SU-DHL-6 (cell line): ENCODE data around the gene APOL4.

ENCODE experiments used
- CTCF ChIP-seq: fragments of 200-600 bp; sonication (generic); IDR thresholded peaks from one replicate; pipeline ENCODE4 v1.5.1; 2017; ENCODE audit warnings: antibody characterized with exemption, mild to moderate bottlenecking, low read length, moderate library complexity; ENCODE audit not compliant: insufficient read depth, poor library complexity, severe bottlenecking
- EZH2phosphoT487 ChIP-seq: fragments of 200-600 bp; sonication (generic), shearing (Covaris generic); conservative IDR thresholded peaks from 2 replicates; pipeline ENCODE4 v1.6.1; 2018; ENCODE audit warnings: mild to moderate bottlenecking, antibody characterized with exemption, low read length, moderate library complexity, mixed read lengths

GRCh38 chr22:36238373-36239149 lies 37.0 kb upstream of the APOL4 start:
- TF ChIP-seq CTCF (no peak), EZH2phosphoT487 (no peak)
